ENCODE results near the gene PITPNM3. TPM values are rescaled to one million over a fixed set of nuclear protein-coding genes. Genes with fewer than 3 reads are reported as not detected.

The PITPNM3 gene
- polyA plus RNA-seq, 1 donor from 2014 or later, result 3.0 TPM

- Histone ChIP-seq H3K9me2 (ENCODE audit: insufficient read depth, low read length) (no peaks in the 10 kb centered on the region), H3F3A (ENCODE audit: insufficient read depth, low read length, poor library complexity, severe bottlenecking) (no peaks in the 10 kb centered on the region), H3K27me3 (ENCODE audit: insufficient read depth, low read depth, low read length) (no peaks in the 10 kb centered on the region), H3K27ac (ENCODE audit: low read length) (no peak overlapping the region), H2AFZ (ENCODE audit: low read depth, low read length) (no peak overlapping the region), H3K79me2 (replicated peaks; ENCODE audit: insufficient read depth, low read length) (no peaks in the 10 kb centered on the region), H4K20me1 (ENCODE audit: insufficient read depth) (no peaks in the 10 kb centered on the region), H3K4me3 (ENCODE audit: low read length) (no peak overlapping the region), H3K9me3 (ENCODE audit: low read length) (no peaks in the 10 kb centered on the region), H3K4me2 (ENCODE audit: low read length) (no peak overlapping the region), H3K36me3 (ENCODE audit: insufficient read depth, low read length) (no peaks in the 10 kb centered on the region), H3K9ac (ENCODE audit: low read length) (no peak overlapping the region)
- TF ChIP-seq EZH2 (IDR thresholded peaks at IDR 0.05; ENCODE audit: borderline replicate concordance, insufficient read depth, low read length, poor library complexity, severe bottlenecking) (no peak), MXI1 (conservative IDR thresholded peaks at IDR 0.05; ENCODE audit: poor library complexity, severe bottlenecking) (no peak), SMC3 (conservative IDR thresholded peaks at IDR 0.05; ENCODE audit: poor library complexity) (peak; percentile 75), RAD21 (conservative IDR thresholded peaks at IDR 0.05) (peak; percentile 78)
- TF ChIP-seq, protein P1, sequence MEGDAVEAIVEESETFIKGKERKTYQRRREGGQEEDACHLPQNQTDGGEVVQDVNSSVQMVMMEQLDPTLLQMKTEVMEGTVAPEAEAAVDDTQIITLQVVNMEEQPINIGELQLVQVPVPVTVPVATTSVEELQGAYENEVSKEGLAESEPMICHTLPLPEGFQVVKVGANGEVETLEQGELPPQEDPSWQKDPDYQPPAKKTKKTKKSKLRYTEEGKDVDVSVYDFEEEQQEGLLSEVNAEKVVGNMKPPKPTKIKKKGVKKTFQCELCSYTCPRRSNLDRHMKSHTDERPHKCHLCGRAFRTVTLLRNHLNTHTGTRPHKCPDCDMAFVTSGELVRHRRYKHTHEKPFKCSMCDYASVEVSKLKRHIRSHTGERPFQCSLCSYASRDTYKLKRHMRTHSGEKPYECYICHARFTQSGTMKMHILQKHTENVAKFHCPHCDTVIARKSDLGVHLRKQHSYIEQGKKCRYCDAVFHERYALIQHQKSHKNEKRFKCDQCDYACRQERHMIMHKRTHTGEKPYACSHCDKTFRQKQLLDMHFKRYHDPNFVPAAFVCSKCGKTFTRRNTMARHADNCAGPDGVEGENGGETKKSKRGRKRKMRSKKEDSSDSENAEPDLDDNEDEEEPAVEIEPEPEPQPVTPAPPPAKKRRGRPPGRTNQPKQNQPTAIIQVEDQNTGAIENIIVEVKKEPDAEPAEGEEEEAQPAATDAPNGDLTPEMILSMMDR (IDR thresholded peaks at IDR 0.05; ENCODE audit: poor library complexity, severe bottlenecking), result peak; percentile 70
Observed at GRCh38 chr17:6413065-6413464, 143.3 kb downstream of the PITPNM3 start.

DNA sequence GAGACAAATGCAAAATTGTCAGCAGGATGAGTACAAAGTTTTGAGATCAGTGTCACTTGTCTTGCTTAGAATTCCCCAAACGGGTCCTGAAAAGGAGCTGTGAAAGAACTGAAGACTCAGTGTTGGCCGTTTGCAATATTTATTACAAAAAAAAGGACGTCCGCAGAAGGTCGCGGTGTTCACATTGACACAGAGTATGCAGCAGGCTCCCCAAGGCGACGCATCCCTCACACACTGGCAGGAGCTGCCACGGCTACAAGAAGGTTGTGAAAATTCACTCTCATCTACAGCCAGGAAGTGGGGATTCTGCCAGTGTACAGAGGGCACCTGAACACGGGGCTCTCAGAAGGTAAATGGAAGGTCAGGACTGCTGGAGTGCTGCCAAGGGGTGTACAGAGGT lies 147.6 kb downstream of the PITPNM3 start:
- H3K36me3 ChIP-seq (ENCODE audit: insufficient read depth, low read length), result no peaks in the 10 kb centered on the region
- H3K27me3 ChIP-seq (ENCODE audit: insufficient read depth, low read depth, low read length), result no peaks in the 10 kb centered on the region
- no peak overlapping the region for H2AFZ ChIP-seq (ENCODE audit: low read depth, low read length)
- no peaks in the 10 kb centered on the region for H3K9me2 ChIP-seq (ENCODE audit: insufficient read depth, low read length)
- no peak overlapping the region for H3K4me3 ChIP-seq (ENCODE audit: low read length)
- H3K79me2 ChIP-seq (replicated peaks; ENCODE audit: insufficient read depth, low read length), result no peaks in the 10 kb centered on the region
- no peaks in the 10 kb centered on the region for H4K20me1 ChIP-seq (ENCODE audit: insufficient read depth)
- H3K9ac ChIP-seq (ENCODE audit: low read length), result no peak overlapping the region
- no peaks in the 10 kb centered on the region for H3F3A ChIP-seq (ENCODE audit: insufficient read depth, low read length, poor library complexity, severe bottlenecking)
- no peak overlapping the region for H3K4me2 ChIP-seq (ENCODE audit: low read length)
- no peaks in the 10 kb centered on the region for H3K9me3 ChIP-seq (ENCODE audit: low read length)
- no peak overlapping the region for H3K27ac ChIP-seq (ENCODE audit: low read length)
- TF ChIP-seq MXI1 (conservative IDR thresholded peaks at IDR 0.05; ENCODE audit: poor library complexity, severe bottlenecking) (no peak), REST (IDR thresholded peaks at IDR 0.05; ENCODE audit: borderline replicate concordance) (no peak)

DNA sequence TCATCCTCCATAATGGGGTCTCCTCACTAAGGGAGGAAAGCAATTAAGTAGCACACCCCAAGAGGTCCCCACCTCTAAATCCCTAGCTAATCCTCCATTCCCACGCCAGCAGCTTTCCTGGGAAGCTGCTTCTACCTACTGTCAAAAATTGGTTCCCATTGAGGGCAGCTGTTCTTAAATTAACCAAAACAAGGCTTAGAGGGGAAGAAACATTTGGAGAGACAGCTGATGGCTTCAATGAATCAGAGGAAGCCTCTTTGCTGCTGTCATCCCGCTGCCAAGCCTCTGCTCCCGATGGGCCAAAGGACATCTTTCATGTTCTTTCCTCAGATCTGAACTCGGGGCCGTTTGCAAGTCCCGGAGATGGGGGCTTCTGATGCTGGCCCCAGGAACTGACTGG lies 148.1 kb downstream of the PITPNM3 start:
- no peaks in the 10 kb centered on the region for H3K36me3 ChIP-seq (ENCODE audit: insufficient read depth, low read length)
- TF ChIP-seq MXI1 (conservative IDR thresholded peaks at IDR 0.05; ENCODE audit: poor library complexity, severe bottlenecking) (no peak), REST (IDR thresholded peaks at IDR 0.05; ENCODE audit: borderline replicate concordance) (no peak)
- TF ChIP-seq, protein P1 (IDR thresholded peaks at IDR 0.05; ENCODE audit: poor library complexity, severe bottlenecking), result no peak
- H3F3A ChIP-seq (ENCODE audit: insufficient read depth, low read length, poor library complexity, severe bottlenecking), result no peaks in the 10 kb centered on the region
- no peaks in the 10 kb centered on the region for H3K27me3 ChIP-seq (ENCODE audit: insufficient read depth, low read depth, low read length)
- H3K79me2 ChIP-seq (replicated peaks; ENCODE audit: insufficient read depth, low read length), result no peaks in the 10 kb centered on the region
- no peak overlapping the region for H3K9ac ChIP-seq (ENCODE audit: low read length)
- H4K20me1 ChIP-seq (ENCODE audit: insufficient read depth), result no peaks in the 10 kb centered on the region
- H3K4me2 ChIP-seq (ENCODE audit: low read length), result no peak overlapping the region
- no peaks in the 10 kb centered on the region for H3K9me3 ChIP-seq (ENCODE audit: low read length)
- H3K27ac ChIP-seq (ENCODE audit: low read length), result no peak overlapping the region
- H3K4me3 ChIP-seq (ENCODE audit: low read length), result no peak overlapping the region
- H3K9me2 ChIP-seq (ENCODE audit: insufficient read depth, low read length), result no peaks in the 10 kb centered on the region
- H2AFZ ChIP-seq (ENCODE audit: low read depth, low read length), result no peak overlapping the region
